GM19240 (cell line): ENCODE data around the gene RAD52.

Experiments
- DNase-seq: peaks from one replicate; pipeline ENCODE4 v3.0.0; 2011; ENCODE audit warnings: low spot score; ENCODE audit not compliant: insufficient read length

RAD52 gene

DNA sequence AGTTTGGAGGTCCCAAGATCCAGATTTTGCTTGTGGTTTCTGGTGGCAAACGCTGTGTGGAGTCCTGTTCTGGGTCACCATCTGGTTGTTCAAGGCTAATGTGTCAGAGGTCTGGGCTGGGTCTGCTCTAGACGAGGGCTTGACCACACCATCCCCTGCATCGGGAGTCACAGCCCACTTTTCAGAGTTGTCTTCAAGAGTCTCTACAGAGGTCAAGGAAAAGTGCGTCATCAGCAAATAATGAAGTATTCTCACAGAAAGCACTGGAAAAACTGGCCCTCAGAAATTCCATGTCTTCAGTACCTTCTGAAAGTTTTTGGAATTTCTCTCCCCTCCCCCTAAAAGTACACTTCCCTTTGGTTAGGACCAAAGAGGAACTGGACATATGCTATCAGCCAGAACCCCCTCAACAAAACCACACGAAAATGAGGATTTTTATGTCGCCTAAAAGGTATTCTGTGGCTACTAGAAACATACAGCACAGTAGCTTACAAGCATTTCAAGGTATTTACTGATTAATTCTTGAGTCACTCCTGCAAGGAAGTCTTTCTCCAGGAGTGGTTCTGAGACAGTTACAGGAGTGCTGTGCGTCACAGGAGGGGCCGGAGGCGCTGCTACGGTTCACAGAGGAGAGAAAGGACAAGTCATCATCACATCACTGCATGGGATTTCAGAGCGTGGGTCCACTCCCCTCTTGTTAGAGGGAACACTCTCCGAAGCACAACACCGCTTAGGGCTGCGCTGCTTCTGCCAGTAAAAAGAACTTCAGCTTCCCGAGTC is 35.4 kb downstream of the RAD52 start:
- DNase-seq, result no peak

DNA sequence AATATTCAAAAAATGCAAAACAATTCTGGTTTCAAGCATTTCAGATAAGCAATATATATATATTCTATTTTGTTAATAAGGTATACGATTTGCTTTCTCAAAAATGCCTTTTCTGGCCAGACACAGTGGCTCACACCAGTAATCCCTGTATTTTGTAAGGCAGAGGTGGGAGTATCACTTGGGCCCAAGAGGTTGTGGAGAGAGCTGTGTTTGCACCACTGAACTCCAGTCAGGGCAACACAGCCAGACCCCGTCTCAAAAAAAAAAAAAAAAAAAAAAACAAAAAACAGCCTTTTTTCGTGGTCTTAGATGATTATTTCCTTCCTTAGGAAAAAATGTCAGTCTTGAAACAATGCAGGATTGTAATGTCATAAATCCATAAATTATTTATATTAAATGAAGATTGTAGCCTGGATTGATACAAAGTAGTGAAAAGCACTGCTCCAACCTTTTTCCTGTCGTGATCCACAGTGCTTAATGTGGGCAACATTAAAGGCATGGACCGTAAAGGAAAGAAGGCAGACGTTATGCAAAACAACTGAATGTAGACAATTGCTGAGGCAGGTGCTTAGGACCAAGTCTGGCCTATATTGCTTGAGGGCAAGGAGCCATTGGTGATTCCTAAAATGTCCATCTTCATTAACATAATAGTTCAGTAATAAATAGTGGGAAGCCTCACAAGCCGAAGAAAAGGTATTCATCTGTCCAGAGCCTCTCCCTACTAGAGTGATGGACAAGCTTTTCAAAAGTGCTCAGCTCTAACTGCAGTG is 36.8 kb downstream of the RAD52 start:
- no peak for DNase-seq

DNA sequence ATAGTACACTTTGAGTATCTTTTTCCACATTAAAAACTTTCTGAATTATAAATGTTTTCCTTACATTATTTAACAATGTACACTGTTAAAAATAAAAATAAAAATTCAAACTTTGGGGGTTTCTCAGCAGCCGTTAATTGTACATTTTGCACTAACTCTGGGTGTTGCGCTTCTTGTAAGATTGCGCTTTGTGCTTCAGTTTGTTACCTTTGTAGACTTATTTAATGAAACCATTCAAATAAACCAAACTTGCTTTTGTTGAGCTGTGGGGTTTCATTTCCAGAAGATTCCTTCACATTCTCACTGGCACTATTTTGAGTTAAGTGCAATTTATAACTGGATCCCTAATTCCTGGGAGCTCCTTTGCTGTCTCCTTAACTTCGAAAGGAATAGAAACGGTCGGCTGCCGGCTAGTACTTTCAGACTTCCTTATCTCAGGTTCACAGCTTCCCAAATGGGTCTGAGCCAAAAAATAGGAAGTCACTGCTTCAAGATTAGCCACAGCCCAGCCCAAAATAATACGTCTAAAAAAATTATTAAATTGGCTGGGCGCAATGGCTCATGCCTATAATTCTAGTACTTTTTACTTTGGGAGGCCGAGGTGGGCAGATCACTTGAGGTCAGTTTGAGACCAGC is 38.2 kb downstream of the RAD52 start:
- no peak for DNase-seq

DNA sequence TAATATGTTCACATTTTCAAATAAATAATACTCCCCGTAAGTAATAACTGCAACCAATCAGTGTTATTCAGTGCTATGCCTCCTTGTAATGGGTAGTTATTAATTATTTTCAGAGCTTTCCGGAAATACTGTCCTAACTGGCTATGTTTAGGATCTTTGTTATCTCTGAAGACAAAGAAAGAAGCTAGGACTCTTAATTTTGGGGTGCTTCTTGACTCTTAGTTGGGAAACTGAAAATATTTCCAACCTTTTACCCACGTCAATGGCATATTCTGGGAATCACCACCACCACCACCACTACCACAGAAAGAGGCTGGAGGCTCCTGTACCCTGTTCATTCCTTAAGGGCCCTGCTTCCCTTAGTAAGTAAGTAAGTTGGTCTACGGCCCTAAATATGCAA is 39.1 kb downstream of the RAD52 start:
- no peak for DNase-seq

DNA sequence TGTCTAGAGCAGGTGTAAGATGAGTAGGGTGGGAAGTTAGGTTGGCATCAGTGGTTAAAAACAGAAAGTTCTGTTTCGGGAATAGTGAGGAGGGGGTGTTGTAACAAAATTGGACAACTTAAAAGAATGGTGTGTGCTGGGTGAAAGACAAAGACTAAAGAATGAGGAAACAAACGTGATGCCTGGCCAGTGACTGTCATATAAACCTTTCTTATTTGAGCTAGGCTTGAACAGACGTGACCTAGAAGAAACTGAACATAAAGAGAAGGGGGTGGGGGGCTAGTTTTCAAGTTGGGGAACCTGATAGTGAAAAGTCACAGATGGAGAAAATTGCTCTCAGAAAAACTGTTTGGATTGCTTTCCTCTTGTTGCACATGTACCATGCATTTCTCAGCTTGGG is 39.6 kb downstream of the RAD52 start:
- DNase-seq, result no peak

DNA sequence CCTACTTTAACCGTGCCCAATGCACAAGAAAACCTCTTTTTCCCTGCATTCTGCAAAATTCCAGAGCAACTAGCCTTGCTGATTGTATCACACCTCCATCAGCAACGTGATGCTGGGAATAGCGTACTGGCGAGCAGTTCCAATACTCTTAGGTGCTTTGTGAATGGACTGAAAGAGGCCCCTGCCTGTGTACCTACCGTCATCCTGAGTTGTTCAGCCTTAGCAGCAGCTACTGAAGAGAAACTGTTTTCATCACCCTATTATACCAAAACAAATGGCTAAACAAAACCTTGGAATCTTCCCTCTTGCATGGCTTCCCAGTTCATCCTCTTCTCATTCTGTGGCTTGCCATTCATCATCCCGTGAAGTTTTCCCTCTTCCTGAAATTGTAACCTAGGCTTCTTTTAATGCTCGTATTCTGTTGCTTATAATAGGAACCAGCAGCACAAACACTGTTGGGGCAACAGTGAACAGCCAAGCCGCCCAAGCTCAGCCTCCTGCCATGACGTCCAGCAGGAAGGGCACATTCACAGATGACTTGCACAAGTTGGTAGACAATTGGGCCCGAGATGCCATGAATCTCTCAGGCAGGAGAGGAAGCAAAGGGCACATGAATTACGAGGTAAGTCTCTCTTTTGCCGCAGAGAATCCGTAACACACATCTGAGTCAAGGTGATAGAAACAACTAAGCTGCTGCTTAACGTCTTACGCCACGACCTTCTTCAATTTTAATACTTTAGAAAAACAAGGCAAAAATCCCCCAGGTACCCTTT is 41.9 kb downstream of the RAD52 start:
- no peak for DNase-seq

DNA sequence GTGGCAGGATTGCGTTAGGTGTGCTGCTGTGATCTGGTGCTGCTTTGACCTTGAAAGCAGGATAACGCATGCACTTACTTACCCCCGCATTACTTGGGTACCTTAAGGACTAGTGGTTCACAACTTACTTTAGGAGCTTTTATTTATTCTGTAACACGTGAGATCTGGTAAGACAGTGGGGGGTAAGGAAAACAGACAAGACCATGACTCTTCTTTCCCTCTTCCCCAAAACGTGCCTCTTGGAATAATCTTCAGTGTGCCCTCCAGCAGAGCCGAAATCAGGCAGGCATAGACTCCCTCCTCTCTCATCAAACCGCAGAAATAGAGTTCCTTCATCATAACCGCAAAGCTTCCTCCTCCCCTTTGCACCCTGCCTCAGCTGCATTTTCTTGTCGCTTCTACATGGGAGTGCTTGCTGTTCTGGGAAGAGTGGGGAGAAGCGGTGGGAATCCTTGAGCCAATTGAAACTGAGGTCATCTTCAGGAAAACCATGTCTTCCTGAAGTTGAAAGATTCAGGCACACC is 43.4 kb downstream of the RAD52 start:
- no peak for DNase-seq

DNA sequence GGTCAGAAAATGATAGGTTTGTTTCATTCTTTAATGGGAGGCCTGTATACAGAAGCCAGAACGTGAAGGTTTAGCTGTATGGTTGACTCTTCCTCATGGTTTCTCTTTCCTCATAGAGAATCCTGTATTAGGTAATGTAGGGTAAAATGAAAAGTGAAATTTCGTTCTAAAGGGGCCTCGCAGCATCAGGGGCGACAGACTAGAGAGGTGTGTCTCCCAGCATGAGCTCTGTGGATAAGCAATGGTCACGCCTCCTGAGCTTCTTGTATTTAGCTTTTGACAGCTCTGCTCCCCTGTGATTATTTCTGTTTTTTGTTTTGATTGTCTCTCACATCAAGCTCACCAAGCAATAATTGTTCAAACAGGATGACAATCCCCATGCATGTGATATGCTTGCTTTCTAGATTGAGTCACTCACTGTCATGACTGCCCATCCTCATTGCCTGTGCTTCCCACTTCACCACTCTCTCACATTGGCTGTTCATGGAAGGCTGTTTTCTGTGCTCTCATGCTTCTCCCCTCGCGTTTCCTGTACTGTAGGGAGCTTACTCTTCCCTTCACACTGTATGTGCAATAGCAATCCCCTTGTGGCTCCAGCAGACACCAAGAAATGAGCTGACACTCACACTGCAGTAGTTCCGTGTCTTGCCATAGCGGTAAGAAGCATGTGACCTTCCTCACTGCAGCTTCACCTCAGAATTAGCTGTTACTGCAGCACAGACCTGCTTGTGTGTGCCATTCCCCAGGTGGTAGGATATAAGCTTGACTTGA is 44.0 kb downstream of the RAD52 start:
- DNase-seq, result no peak

DNA sequence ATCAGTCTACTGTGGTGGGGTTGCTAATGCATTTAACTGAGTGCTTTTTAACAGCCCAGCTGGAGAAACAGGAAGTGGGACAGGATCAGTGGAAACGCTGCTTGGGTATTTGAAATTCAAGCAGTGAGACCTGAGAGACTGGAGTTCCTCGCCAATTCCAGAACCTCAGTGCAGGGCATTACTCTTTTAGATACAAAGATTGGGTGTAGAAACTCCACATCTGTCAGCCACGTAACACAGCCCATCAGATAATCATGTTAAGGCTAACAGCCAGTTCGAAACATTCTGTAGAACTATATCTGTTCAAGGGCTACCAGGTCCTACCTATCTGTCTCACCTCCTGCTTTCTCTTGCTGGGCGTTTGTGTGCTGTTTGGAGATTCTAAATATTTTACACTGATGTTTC is 45.5 kb downstream of the RAD52 start:
- DNase-seq, result no peak

DNA sequence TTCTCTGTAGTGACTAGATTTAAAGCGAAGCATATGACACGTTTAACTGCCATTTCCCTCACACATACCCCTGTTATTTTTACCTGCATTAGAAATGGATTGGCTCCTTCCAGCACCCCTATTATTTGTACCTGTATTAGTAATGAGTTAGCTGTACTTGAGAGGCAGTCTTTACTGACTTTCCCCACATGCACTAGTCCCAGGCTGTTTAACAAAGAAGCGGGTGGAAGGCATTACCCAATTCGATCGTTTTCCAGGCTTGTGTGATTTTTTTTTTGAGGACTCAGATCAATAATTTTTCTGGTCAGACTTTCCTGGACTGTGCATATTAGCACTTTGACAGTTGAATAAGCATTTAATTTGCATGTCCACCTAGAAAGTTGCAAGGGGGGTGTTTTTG is 46.4 kb downstream of the RAD52 start:
- no peak for DNase-seq

DNA sequence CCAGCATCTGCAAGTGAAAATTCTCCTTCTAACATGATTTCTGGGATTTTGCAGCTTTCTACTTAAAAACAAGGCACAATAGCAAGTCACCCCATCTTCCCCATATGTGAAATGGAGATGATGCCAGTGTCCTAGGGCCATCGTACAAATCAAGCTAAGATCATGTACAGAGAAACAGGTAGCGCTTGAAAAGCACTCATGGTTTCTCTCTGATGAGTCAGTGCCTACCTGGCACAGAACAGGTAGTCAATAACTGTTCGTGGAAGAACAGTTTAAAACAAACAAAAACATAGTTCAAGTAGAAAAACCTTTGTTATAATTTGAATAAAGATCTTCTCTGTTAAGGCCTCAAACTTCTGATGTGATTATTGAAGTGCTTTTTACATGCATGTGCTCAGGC is 46.9 kb downstream of the RAD52 start:
- DNase-seq, result no peak

DNA sequence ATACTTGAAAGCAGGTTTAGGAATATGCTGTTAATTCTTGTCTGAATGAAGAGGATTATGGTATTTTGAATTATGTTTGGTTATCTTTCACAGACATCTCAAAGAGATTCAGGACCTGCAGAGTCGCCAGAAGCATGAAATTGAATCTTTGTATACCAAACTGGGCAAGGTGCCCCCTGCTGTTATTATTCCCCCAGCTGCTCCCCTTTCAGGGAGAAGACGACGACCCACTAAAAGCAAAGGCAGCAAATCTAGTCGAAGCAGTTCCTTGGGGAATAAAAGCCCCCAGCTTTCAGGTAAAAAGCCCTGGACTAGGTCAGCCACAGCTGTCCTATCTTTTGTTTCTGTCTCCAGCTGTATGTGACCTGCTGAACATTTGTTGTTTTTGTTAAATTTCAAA is 52.1 kb downstream of the RAD52 start:
- DNase-seq, result no peak

DNA sequence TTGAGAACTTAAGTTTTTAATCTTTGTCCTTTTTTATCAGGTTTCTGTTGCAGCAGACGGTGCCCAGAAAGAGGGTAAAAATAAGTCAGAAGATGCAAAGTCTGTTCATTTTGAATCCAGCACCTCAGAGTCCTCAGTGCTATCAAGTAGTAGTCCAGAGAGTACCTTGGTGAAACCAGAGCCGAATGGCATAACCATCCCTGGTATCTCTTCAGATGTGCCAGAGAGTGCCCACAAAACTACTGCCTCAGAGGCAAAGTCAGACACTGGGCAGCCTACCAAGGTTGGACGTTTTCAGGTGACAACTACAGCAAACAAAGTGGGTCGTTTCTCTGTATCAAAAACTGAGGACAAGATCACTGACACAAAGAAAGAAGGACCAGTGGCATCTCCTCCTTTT is 53.5 kb downstream of the RAD52 start:
- no peak for DNase-seq

DNA sequence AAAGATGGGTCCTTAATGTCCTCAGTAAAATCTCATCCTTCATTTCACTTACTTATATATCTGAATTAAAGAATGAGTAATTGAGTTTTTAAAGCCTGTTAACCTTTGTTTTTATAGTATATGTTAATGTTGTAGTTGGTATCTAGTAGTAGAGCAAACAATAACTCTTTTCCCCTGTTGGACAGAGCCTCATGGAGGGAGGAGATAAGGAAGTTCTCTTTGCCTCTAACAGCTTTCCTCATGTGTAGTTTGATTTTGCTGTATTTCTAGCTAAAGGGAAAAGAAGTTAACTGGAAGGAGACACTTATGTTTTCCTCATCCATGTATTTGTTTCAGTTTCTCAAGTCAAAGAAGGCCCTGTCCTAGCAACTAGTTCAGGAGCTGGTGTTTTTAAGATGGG is 55.3 kb downstream of the RAD52 start:
- DNase-seq, result no peak

DNA sequence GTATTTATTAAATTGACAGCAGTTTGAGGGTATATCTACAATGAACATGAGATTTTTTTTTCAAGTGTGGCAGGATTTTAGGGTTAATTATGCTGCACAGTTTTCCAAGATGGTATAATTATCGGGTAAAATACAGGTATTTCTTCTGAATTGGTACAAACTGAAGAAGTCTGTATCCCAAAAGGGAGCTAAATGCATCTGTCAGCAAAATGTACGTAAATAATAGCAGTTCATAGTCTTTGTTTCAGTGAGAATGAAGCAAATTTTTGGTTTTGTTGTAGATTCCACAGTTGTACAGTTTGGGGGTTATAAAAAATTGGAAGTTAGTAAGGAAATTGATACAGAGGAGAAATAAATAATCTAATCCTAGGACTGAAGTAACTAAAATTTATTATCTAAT is 63.3 kb downstream of the RAD52 start:
- no peak for DNase-seq

DNA sequence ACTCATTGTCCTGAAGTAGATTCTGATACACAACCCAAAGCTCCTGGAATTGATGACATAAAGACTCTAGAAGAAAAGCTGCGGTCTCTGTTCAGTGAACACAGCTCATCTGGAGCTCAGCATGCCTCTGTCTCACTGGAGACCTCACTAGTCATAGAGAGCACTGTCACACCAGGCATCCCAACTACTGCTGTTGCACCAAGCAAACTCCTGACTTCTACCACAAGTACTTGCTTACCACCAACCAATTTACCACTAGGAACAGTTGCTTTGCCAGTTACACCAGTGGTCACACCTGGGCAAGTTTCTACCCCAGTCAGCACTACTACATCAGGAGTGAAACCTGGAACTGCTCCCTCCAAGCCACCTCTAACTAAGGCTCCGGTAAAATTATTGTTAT is 63.8 kb downstream of the RAD52 start:
- DNase-seq, result no peak

DNA sequence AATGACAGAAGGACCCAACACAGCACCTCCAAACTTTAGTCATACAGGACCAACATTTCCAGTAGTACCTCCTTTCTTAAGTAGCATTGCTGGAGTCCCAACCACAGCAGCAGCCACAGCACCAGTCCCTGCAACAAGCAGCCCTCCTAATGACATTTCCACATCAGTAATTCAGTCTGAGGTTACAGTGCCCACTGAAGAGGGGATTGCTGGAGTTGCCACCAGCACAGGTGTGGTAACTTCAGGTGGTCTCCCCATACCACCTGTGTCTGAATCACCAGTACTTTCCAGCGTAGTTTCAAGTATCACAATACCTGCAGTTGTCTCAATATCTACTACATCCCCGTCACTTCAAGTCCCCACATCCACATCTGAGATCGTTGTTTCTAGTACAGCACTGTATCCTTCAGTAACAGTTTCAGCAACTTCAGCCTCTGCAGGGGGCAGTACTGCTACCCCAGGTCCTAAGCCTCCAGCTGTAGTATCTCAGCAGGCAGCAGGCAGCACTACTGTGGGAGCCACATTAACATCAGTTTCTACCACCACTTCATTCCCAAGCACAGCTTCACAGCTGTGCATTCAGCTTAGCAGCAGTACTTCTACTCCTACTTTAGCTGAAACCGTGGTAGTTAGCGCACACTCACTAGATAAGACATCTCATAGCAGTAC is 64.6 kb downstream of the RAD52 start:
- no peak for DNase-seq

DNA sequence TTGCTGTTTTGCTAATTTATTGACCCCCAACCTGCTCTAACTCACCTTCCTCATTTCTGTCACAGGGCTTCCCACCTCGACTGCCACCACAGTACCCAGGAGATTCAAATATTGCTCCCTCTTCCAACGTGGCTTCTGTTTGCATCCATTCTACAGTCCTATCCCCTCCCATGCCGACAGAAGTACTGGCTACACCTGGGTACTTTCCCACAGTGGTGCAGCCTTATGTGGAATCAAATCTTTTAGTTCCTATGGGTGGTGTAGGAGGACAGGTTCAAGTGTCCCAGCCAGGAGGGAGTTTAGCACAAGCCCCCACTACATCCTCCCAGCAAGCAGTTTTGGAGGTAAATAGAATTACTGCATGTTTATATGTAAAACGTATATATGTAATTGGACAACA is 68.8 kb downstream of the RAD52 start:
- DNase-seq, result no peak

DNA sequence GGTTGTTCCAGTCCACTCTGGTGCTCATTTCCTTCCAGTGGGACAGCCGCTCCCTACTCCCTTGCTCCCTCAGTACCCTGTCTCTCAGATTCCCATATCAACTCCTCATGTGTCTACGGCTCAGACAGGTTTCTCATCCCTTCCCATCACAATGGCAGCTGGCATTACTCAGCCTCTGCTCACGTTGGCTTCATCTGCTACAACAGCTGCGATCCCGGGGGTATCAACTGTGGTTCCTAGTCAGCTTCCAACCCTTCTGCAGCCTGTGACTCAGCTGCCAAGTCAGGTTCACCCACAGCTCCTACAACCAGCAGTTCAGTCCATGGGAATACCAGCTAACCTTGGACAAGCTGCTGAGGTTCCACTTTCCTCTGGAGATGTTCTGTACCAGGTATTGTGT is 69.9 kb downstream of the RAD52 start:
- no peak for DNase-seq

DNA sequence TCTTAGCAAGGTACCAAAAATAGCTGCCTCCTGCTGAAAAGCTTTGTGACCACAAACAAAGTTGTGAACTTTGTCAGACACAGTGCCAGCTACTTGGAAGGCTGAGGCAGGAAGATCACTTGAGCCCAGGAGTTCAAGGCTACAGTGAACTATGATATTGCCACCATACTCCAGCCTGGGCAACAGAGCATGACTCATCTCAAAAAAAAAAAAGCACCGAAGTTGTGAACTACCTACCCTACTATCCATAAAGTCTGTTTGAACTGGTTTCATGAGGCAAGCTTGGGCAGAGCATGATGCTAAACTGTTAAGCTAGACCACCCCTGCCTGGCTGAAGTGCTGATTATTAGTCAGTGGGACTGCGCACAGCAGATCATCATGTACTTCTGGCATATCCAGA is 75.5 kb downstream of the RAD52 start:
- DNase-seq, result no peak
